A549 (cell line): Measurements from ENCODE around the gene CA10. TPM values are rescaled to one million over a fixed set of nuclear protein-coding genes. Genes with fewer than 3 reads are reported as not detected.

ENCODE experiments used
- ATAC-seq, 2 experiments: fragments of 200-7000 bp in 1 of 2; fragments of >200 bp in 1 of 2; cut with Nextera tagmentation in 1 of 2; cut with Tn5 transposase in 1 of 2; 3 replicates each; pipeline versions ENCODE4 v1.8.0 to v1.9.1; 2018 to 2020; ENCODE audit warnings: mild to moderate bottlenecking in 1 of 2, moderate library complexity in 1 of 2
- CTCF ChIA-PET: fragments of 300-600 bp; sonication (Branson Sonifier 250); formaldehyde crosslinking; extraction: SDS; loops from one replicate; lab custom pipeline; 2021; ENCODE audit warnings: antibody characterized with exemption, inconsistent platforms; lab: Yijun Ruan, JAX
- POLR2A ChIA-PET: fragments of 350-600 bp; formaldehyde crosslinking; extraction: SDS; loops from one replicate; lab custom pipeline; 2021; ENCODE audit warnings: antibody characterized with exemption, inconsistent platforms; lab: Yijun Ruan, JAX
- DNase-seq, 2 experiments: peaks; one replicate each; pipeline versions ENCODE4 v3.0.0 to v3.0.0-alpha.2; 2011 to 2016; ENCODE audit warnings: low read depth in 1 of 2, low spot score in 1 of 2
- FAIRE-seq: peaks from 2 replicates; lab custom pipeline; 2011; peaks lifted over from hg19 to GRCh38; lab: Jason Lieb, UNC
- H3K27ac ChIP-seq, 2 experiments: fragments of >200 bp; sonication (Bioruptor Twin); formaldehyde crosslinking; 3 replicates each; pipeline ENCODE4 v1.5.1; 2016 to 2017
- H3K4me1 ChIP-seq: fragments of >200 bp; sonication (Bioruptor Twin); formaldehyde crosslinking; 3 replicates; pipeline ENCODE4 v1.6.1; 2016
- H3K4me2 ChIP-seq: fragments of >200 bp; sonication (Bioruptor Twin); formaldehyde crosslinking; 3 replicates; pipeline ENCODE4 v1.6.1; 2016
- H3K4me3 ChIP-seq: fragments of >200 bp; sonication (Bioruptor Twin); formaldehyde crosslinking; 3 replicates; pipeline ENCODE4 v1.5.1; 2016
- H3K9me3 ChIP-seq: fragments of >200 bp; sonication (Bioruptor Twin); formaldehyde crosslinking; 3 replicates; pipeline ENCODE4 v1.6.1; 2016
- CBX2 ChIP-seq: fragments of 200-600 bp; sonication (generic); IDR thresholded peaks from 2 replicates; pipeline ENCODE4 v1.6.1; 2016; ENCODE audit warnings: low read depth, mild to moderate bottlenecking, borderline replicate concordance
- CTCF ChIP-seq: fragments of >200 bp; sonication (Bioruptor Twin); formaldehyde crosslinking; IDR thresholded peaks from 3 replicates; pipeline ENCODE4 v1.5.1; 2016
- FOSB ChIP-seq: fragments of 250-450 bp; sonication (Bioruptor Pico); IDR thresholded peaks from 2 replicates; pipeline ENCODE4 v1.5.0; 2020; ENCODE audit warnings: mild to moderate bottlenecking, moderate library complexity
- FOSL2 ChIP-seq, 2 experiments: fragments of 450-650 bp in 1 of 2; fragments of >200 bp in 1 of 2; sonication (Bioruptor Twin) in 1 of 2; formaldehyde crosslinking; IDR thresholded peaks; 2 replicates each; pipeline versions ENCODE4 v1.5.0 to v1.6.1; 2016 to 2020; ENCODE audit warnings: mild to moderate bottlenecking in 1 of 2, moderate library complexity in 1 of 2
- HES2 ChIP-seq: fragments of >200 bp; sonication (Bioruptor Twin); formaldehyde crosslinking; IDR thresholded peaks from 2 replicates; pipeline ENCODE4 v1.6.1; 2016
- HEYL ChIP-seq: fragments of 250-450 bp; sonication (Bioruptor Pico); IDR thresholded peaks from 2 replicates; pipeline ENCODE4 v1.8.0; 2021; ENCODE audit warnings: mild to moderate bottlenecking, moderate library complexity
- HOXA7 ChIP-seq: fragments of 250-450 bp; sonication (Bioruptor Pico); IDR thresholded peaks from 2 replicates; pipeline ENCODE4 v1.5.0; 2020; ENCODE audit warnings: mild to moderate bottlenecking, moderate library complexity
- HOXB13 ChIP-seq: fragments of 250-450 bp; sonication (Bioruptor Pico); IDR thresholded peaks from 2 replicates; pipeline ENCODE4 v1.5.0; 2020; ENCODE audit warnings: low read depth, mild to moderate bottlenecking, moderate library complexity
- HOXB5 ChIP-seq: fragments of 250-450 bp; sonication (Bioruptor Pico); IDR thresholded peaks from 2 replicates; pipeline ENCODE4 v1.5.0; 2020; ENCODE audit warnings: mild to moderate bottlenecking, moderate library complexity
- NR3C1 ChIP-seq: fragments of >200 bp; sonication (Bioruptor Twin); formaldehyde crosslinking; IDR thresholded peaks from 3 replicates; pipeline ENCODE4 v1.6.1; 2017
- PHF8 ChIP-seq: fragments of 200-600 bp; sonication (generic); IDR thresholded peaks from 2 replicates; pipeline ENCODE4 v1.6.1; 2016; ENCODE audit warnings: low read depth, mild to moderate bottlenecking, antibody characterized with exemption, moderate library complexity, borderline replicate concordance
- POLR2A ChIP-seq: IDR thresholded peaks from 2 replicates; pipeline ENCODE4 v1.6.1; 2012; ENCODE audit warnings: mild to moderate bottlenecking, low read length
- RAD21 ChIP-seq, 2 experiments: fragments of >200 bp in 1 of 2; sonication (Bioruptor Twin) in 1 of 2; formaldehyde crosslinking in 1 of 2; IDR thresholded peaks in 1 of 2; conservative IDR thresholded peaks in 1 of 2; 2 replicates in 1 of 2; 3 replicates in 1 of 2; pipeline ENCODE4 v1.6.1; 2012 to 2018; ENCODE audit warnings: inconsistent platforms in 1 of 2
- RARB ChIP-seq: fragments of 250-450 bp; sonication (Bioruptor Pico); IDR thresholded peaks from 2 replicates; pipeline ENCODE4 v1.8.0; 2021; ENCODE audit warnings: mild to moderate bottlenecking, moderate library complexity
- SMC3 ChIP-seq: fragments of >200 bp; sonication (Bioruptor Twin); formaldehyde crosslinking; IDR thresholded peaks from 3 replicates; pipeline ENCODE4 v1.6.1; 2018; ENCODE audit warnings: inconsistent platforms
- ZC3H11A ChIP-seq: fragments of 450-650 bp; IDR thresholded peaks from 2 replicates; pipeline ENCODE4 v1.6.1; 2014; ENCODE audit warnings: antibody characterized with exemption, mild to moderate bottlenecking
- ZNF302 ChIP-seq: fragments of 250-450 bp; sonication (Bioruptor Pico); IDR thresholded peaks from 2 replicates; pipeline ENCODE4 v1.9.0; 2021; ENCODE audit warnings: inconsistent platforms, mild to moderate bottlenecking, moderate library complexity
- WGBS: methylation state at CpG from one replicate; pipeline ENCODE4 v1.1.6; 2017; ENCODE audit errors: missing lambda C conversion rate; 5-methylcytosine and 5-hydroxymethylcytosine counted together
- polyA plus RNA-seq, 4 experiments: library from polyadenylated mRNA; depleted of rRNA in 3 of 4; stranded (reverse); fragments of >200 nt; fragmentation: RNase III in 1 of 4; extraction: RNeasy Plus Mini Kit Qiagen cat#74134 plus additional on column Dnase treatment in 1 of 4; gene quantifications; 2 replicates in 3 of 4; 3 replicates in 1 of 4; pipeline ENCODE4 v1.2.3, GENCODE V29; 2011 to 2017
- TF ChIP-seq, protein P1 (sequence below): fragments of 250-450 bp; sonication (Bioruptor Pico); IDR thresholded peaks from 2 replicates; pipeline ENCODE4 v1.5.0; 2021; ENCODE audit warnings: mild to moderate bottlenecking, moderate library complexity, borderline replicate concordance

Gene CA10
- polyA plus RNA-seq, 2 of the 4 experiments (the other 2 are of a cell fraction) = not detected

GRCh38 chr17:52110923-52111581 lies 47.5 kb downstream of the CA10 start:
- Histone ChIP-seq H3K4me2 (no peak overlapping the region), H3K4me3 (no peak overlapping the region), H3K4me1 (no peaks in the 10 kb centered on the region), H3K27ac (no peak overlapping the region), H3K9me3 (no peaks in the 10 kb centered on the region)
- WGBS = 7% methylated on average over 4 of the region's 4 CpGs
- CTCF ChIA-PET = interaction anchor here (1.1 kb wide), 1 partner anchor 739 kb away, joined by 4 read pairs; no protein-coding TSS in a partner anchor
- DNase-seq (no peak), FAIRE-seq (no peak), ATAC-seq (no peak)
- POLR2A ChIA-PET = no interaction called here
- no peak for TF ChIP-seq FOSL2 (IDR thresholded peaks at IDR 0.05)
- TF ChIP-seq FOSL2 (CRISPR knock-in tag; IDR thresholded peaks at IDR 0.05) = no peak
- TF ChIP-seq CTCF = no peak
- no peak for TF ChIP-seq POLR2A
- no peak for TF ChIP-seq HEYL (CRISPR knock-in tag)
- no peak for TF ChIP-seq HOXB13 (CRISPR knock-in tag)
- no peak for TF ChIP-seq NR3C1
- TF ChIP-seq ZNF302 (CRISPR knock-in tag) = no peak

- Histone ChIP-seq H3K4me3 (no peak overlapping the region), H3K27ac (no peak overlapping the region)
- TF ChIP-seq FOSB (CRISPR knock-in tag) (no peak), CTCF (peak; percentile 83), ZNF302 (CRISPR knock-in tag) (no peak), RARB (CRISPR knock-in tag) (no peak), SMC3 (peak; percentile 72), RAD21 (conservative IDR thresholded peaks at IDR 0.05 in 1 of 2, IDR thresholded peaks at IDR 0.05 in 1 of 2) (peak; percentile 71 to 77)
- TF ChIP-seq, protein P1, sequence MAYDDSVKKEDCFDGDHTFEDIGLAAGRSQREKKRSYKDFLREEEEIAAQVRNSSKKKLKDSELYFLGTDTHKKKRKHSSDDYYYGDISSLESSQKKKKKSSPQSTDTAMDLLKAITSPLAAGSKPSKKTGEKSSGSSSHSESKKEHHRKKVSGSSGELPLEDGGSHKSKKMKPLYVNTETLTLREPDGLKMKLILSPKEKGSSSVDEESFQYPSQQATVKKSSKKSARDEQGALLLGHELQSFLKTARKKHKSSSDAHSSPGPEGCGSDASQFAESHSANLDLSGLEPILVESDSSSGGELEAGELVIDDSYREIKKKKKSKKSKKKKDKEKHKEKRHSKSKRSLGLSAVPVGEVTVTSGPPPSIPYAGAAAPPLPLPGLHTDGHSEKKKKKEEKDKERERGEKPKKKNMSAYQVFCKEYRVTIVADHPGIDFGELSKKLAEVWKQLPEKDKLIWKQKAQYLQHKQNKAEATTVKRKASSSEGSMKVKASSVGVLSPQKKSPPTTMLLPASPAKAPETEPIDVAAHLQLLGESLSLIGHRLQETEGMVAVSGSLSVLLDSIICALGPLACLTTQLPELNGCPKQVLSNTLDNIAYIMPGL = no peak
- TF ChIP-seq, all 56 proteins: peak for 3
- ChIA-PET CTCF (interaction anchor here (0.6 to 5.2 kb wide), 34 partner anchors 8 to 808 kb away, joined by 3 to 52 read pairs (median 3); no protein-coding TSS in a partner anchor), POLR2A (no interaction called here)
- peak in 1 of 2 experiments; percentile 71; a peak in 3 of 6 replicates for ATAC-seq
- H3K4me1 ChIP-seq = no peaks in the 10 kb centered on the region
- peak; percentile 41 to 43 for DNase-seq
- WGBS = 20% methylated on average over 7 of the region's 7 CpGs
- H3K9me3 ChIP-seq = no peaks in the 10 kb centered on the region
- FAIRE-seq = peak; percentile 54
- H3K4me2 ChIP-seq = no peak overlapping the region
Measured at GRCh38 chr17:52106638-52107261, 51.8 kb downstream of the CA10 start.

- ATAC-seq (no peak), DNase-seq (no peak), FAIRE-seq (no peak)
- POLR2A ChIA-PET = no interaction called here
- no peaks in the 10 kb centered on the region for H3K9me3 ChIP-seq
- TF ChIP-seq SMC3 (no peak), PHF8 (no peak), HES2 (no peak), ZC3H11A (no peak), HOXB5 (CRISPR knock-in tag) (no peak), FOSL2 (IDR thresholded peaks at IDR 0.05) (no peak), FOSL2 (CRISPR knock-in tag; IDR thresholded peaks at IDR 0.05) (no peak), CBX2 (no peak), HOXA7 (no peak)
- no peaks in the 10 kb centered on the region for H3K4me1 ChIP-seq
- 36% methylated on average over 8 of the region's 8 CpGs for WGBS
- H3K4me3 ChIP-seq = no peak overlapping the region
- no peak overlapping the region for H3K4me2 ChIP-seq
- H3K27ac ChIP-seq = no peak overlapping the region
- CTCF ChIA-PET = interaction anchor here (0.7 to 5.2 kb wide), 26 partner anchors 9 to 808 kb away, joined by 3 to 52 read pairs (median 4); no protein-coding TSS in a partner anchor
Measured at GRCh38 chr17:52106072-52106471, 52.4 kb downstream of the CA10 start.
